SK-N-MC (cell line): ENCODE measurements around the gene CD276.
"Not testable (repeated sequence)": the region's sequence is repeated elsewhere in the genome, so short reads cannot be mapped to it uniquely, and the experiment has no call there.

ENCODE experiments used
- EZH2 ChIP-seq: fragments of 200-600 bp; sonication (generic); IDR thresholded peaks from one replicate; pipeline ENCODE4 v1.6.1; 2017; ENCODE audit warnings: antibody characterized with exemption
- POLR2AphosphoS5 ChIP-seq: IDR thresholded peaks from 2 replicates; pipeline ENCODE4 v1.6.1; 2012; ENCODE audit warnings: mild to moderate bottlenecking, low read depth, low read length, borderline replicate concordance

GRCh38 chr15:73704142-73704868, 20.1 kb downstream of the CD276 start:
- TF ChIP-seq EZH2, POLR2AphosphoS5: not testable (repeated sequence)
